NT2/D1 (cell line): ENCODE measurements around the gene CYP2B6.
"Not testable (repeated sequence)": the region's sequence is repeated elsewhere in the genome, so short reads cannot be mapped to it uniquely, and the experiment has no call there.

Experiments
- SUZ12 ChIP-seq: IDR thresholded peaks from 2 replicates; pipeline ENCODE4 v1.6.1; 2011; ENCODE audit not compliant: insufficient read length, insufficient read depth; ENCODE audit errors: extremely low read depth
- YY1 ChIP-seq: IDR thresholded peaks from 2 replicates; pipeline ENCODE4 v1.6.1; 2011; ENCODE audit not compliant: insufficient read length, insufficient read depth
- ZNF274 ChIP-seq: IDR thresholded peaks from 2 replicates; pipeline ENCODE4 v1.6.1; 2011; ENCODE audit warnings: mild to moderate bottlenecking, low read depth, low read length

DNA sequence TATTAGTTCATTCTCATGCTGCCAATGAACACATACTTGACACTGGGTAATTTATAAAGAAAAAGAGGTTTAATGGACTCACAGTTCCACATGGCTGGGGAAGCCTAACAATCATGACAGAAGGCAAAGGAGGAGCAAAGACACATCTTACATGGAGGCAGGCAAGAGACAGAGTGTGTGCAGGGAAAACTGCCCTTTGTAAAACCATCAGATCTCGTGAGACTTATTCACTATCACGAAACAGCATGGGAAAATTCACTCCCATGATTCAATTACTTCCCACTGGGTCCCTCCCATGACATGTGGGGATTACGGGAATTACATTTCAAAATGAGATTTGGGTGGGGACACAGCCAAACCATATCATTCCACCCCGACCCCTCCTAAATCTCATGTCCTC, 11.3 kb upstream of the CYP2B6 start:
- not testable (repeated sequence) for TF ChIP-seq YY1, ZNF274, SUZ12
